Measurements from ENCODE around the gene GNB1L.
A peak's percentile ranks its signal among the peaks of the same experiment; 100 is the strongest.

GNB1L gene

GRCh38 chr22:19821523-19822300, 33.0 kb downstream of the GNB1L start:
- peak; percentile 17 for DNase-seq

- DNase-seq = peak; percentile 21
Measured at GRCh38 chr22:19820880-19821522, 33.7 kb downstream of the GNB1L start.

DNA sequence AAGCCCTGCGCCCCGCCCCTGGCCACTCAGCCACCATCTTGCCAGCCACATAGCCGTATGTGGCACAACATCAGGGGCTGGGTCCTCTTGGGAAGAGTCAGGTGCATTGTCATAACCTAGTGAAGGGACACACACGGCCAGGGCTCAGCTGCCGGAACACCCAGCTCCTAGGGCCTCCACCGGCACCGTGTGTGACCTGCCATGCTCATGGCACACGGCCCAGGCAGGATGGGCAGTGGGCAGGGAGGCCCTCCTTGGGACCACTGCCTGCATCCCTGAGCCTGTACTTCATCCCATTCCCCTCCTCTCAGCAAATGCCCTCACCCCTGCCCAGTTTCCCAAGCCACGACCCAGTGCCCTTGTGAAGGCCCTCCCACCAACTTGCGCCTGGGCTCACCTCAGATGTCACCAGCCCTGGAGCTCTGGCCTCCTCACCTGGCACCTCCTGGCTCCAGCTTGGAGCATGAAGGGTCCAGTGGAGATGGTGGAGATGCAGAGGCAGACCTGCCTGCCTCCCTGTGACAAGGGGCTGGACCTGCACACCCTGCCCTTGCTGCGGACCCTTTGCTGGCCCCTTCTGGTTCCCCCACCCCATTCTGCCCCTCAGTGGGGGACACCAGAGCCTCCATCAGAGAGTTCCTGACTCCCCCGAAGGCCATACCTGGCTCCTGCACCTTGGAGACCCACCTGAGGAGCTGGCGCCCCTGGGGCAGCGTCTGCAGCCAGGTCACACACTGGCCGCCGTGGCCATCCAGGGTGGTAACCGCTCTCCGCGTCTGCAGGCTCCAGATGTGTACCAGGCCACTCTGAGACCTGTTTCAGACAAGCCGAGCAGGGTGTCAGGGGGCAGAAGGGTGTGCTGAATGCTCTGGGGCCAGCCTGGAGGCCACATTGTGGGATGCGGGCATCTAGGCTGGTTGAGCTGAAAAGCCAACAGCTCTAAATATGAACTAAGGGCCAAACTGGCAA, 34.5 kb downstream of the GNB1L start:
- peak; percentile 28 for DNase-seq

DNA sequence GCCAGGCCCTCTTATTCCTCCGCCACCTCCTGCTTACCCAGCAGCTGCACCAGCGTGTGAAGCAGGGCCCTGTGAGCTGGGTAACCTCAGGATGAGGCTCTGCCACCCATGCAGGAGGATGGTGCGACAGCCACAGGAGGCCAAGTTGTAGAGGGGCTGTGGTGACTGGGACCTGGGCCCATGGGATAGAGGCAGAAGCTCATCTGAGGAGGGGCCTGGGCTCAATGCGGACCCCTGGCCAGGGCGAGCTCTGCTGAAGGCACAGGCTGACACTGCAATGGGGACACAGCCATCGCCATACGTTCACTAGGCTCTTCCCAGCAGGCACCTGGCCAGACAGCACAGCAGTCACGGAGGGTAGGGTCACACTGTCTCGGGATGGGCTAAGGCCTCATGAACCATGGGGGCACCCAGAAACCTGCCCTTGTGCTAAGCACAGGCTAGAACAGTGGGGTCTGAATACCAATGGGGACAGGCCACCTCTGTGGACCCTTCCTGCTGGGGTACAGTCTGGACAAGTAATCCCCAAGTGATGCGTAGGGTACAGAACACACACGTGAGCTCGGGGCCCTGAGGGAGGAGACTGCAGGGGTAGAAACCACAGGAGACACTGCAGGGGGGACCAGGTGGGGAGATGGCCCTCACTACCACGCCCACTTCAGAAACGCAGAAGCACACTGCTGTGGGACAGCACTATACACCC, 35.3 kb downstream of the GNB1L start:
- peak; percentile 14 for DNase-seq

- DNase-seq = peak; percentile 26
Measured at GRCh38 chr22:19818324-19819207, 36.1 kb downstream of the GNB1L start.

DNA sequence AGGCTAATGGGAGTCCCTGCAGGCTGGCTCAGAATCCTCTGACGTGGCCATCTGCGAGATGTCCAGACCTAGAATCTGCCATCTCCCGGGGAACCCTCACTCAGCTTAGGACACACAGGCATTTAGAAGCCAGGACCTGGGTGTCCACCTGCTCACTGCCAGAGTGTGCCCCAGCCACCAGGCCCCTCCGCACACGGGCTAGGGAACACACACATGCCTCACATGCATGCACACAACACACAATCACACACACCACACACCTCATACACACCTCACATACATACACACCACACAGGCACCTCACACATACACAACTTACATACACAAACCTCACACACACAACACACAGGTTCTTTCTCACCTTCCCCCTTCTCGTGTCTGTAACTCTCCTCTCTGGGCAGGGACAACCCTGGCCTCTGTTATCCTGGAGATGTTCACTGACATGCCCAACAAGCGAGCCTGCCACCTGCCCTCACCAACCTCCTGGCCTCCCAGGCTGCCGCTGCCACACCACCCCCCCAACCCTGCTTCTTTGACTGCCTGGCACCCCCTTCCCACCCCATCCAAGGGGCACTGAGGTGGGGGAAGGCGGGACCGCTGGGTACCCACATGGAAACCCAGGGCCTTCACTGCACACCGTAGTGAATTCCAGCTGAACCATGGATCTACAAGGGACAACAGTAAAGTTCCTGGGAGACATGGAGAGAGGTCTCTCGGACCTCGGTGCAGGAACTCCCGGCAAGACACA, 38.1 kb downstream of the GNB1L start:
- DNase-seq = no peak

DNA sequence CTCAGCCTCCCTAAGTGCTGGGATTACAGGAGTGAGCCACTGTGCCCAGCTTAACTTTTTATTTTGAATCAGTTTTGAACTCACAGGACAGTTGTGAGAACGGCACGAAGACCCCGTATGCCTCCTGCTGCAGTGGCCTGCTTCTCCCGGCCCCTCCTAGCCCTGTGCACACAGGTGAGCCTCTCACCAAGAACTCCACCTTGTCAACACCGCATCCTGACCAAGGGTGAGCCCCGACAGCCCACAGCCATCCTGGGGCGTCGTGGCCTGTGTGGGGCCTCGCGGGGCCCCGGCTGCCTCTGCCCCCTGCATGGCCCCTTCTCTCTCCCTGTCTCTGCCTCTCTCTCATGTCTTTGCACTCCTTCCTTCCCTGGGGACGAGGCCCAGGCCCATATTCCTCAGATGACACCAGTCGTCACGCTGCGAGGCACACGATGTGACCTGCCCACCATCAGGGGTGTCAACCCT, 38.8 kb downstream of the GNB1L start:
- no peak for DNase-seq

DNA sequence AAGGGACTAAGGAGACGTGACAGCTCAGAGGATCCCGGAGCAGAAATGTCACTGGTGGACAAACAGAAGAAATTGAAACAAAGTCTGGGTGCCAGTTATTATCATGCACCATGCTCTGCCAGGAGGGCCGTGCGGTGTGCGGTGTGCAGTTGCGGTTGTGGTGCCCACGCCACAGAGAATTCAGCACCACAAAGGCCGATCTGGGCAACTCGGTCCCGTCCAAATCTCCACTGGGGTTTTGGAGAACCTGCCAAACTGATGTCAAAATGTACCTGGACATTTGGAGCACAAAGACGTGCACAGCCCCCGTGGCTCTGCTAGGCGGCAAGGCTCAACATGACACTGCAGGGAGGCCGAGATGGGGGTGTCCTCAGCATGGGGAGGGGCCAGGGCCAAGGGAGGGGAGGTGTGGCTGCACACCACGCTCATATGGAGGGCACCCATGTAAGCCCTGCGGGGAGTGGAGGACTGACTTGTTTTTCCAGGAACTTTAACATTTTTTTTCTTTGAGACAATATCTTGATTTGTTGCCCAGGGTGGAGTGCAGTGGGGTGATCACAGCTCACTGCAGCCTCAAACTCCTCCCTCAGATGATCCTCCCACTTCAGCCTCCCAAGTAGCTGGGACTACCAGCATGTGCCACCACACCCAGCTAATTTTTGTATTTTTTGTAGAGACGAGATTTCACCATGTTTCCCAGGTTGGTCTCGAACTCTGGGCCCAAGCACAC, 39.4 kb downstream of the GNB1L start:
- DNase-seq = no peak

DNA sequence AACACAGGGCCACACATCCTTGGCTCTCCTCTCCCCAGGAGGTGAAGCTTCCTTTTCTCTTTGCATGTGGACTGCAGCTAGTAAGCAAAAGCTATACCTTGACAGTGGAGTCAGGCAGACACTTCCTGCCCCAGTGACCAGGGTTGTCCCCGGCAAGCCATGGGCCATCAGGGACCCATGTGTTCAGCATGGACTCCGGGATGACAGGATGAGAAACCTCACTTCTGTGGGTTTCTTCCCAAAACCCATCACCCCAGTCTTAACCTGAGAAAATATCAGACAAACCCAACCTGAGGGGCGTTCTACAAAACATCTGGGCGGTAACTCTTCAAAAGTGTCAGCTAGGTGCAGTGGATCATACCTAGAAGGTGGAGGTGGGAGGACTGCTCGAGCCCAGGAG, 40.2 kb downstream of the GNB1L start:
- DNase-seq = no peak

GRCh38 chr22:19812910-19813309, 41.8 kb downstream of the GNB1L start:
- DNase-seq = no peak

GRCh38 chr22:19811811-19812771, 42.6 kb downstream of the GNB1L start:
- DNase-seq = no peak

GRCh38 chr22:19811211-19811621, 43.5 kb downstream of the GNB1L start:
- no peak for DNase-seq

DNA sequence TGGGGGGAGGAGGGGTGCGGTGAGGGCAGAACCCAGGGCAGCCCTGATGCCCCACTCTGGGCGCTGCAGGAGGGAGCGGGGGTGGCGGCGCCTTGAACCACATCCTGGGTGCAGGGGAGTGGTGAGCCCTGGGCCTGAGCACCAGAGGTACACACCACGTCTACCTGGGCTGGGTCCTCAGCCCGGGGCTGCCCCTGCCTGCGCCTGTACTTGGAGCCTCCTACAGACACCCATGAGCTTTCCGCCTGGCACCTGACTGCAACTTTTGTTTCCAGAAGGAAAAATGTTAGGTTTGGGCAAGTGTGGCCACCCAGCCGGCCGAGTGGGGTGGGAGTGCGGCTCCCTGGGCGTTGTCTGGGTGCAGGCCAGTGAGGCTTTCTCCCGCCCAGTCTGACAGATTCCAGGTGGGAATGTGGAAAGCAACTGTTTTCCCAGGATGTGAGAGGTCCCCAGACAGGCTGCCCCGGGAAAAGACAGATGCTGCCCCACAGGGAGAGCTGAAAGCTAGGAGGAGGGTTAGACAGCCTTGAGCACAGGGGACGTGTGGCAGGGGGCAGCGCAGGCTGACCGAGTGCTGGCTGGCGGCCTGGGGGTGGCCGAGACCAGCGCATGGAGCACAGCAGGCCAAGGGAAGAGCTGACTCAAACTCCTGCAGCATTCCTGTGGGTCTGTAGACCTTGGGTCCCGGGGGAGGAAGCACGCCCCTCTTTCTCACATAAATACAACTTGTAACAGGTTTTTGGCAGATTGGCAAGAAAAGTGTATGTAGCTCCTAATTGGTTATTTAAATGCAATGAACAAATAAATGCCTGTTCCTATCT, 44.1 kb downstream of the GNB1L start:
- no peak for DNase-seq

DNA sequence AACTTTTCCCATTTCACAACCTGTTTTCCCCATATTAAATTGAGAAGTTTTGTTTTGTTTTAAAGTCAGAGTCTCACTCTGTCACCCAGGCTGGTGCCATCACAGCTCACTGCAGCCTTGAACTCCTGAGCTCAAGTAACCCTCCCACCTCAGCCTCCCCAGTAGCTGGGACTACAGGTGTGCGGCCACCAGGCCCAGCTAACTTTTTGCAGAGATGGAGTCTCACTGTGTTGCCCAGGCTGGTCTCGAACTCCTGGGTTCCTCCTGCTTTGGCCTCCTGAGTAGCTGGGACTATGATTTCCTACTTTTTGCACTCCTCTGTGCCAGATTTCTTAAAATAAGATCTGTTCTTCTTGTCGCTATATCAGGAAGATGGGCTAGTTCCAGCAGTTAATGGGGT, 44.9 kb downstream of the GNB1L start:
- no peak for DNase-seq

GRCh38 chr22:19808873-19809478, 45.7 kb downstream of the GNB1L start:
- no peak for DNase-seq

GRCh38 chr22:19807914-19808872, 46.5 kb downstream of the GNB1L start:
- no peak for DNase-seq
